SU-DHL-6 (cell line): ENCODE results near the gene CELA1.

Source experiments
- H2AFZ ChIP-seq: fragments of 200-600 bp; sonication (generic); 2 replicates; pipeline ENCODE4 v1.6.1; 2014; ENCODE audit warnings: low read depth, mild to moderate bottlenecking, moderate library complexity, mixed read lengths, antibody characterized with exemption, low read length; ENCODE audit not compliant: severe bottlenecking
- H3F3A ChIP-seq: fragments of 200-600 bp; shearing (Covaris generic); 2 replicates; pipeline ENCODE4 v1.6.0; 2016; ENCODE audit warnings: antibody characterized with exemption, mild to moderate bottlenecking; ENCODE audit not compliant: insufficient read depth
- H3K27ac ChIP-seq: fragments of 200-600 bp; sonication (generic); 2 replicates; pipeline ENCODE4 v1.5.1; 2016; ENCODE audit warnings: low read depth, mild to moderate bottlenecking, low read length, moderate library complexity, mixed read lengths
- H3K27me3 ChIP-seq: fragments of 200-600 bp; sonication (generic), shearing (Covaris generic); 2 replicates; pipeline ENCODE4 v1.6.0; 2014; ENCODE audit warnings: mild to moderate bottlenecking, low read length
- H3K36me3 ChIP-seq: fragments of 200-600 bp; sonication (generic); 2 replicates; pipeline ENCODE4 v1.6.1; 2014; ENCODE audit warnings: mild to moderate bottlenecking, low read length, mixed read lengths
- H3K4me2 ChIP-seq: fragments of 300-600, 200-600 bp; shearing (Covaris generic), sonication (generic); 2 replicates; pipeline ENCODE4 v1.6.0; 2014; ENCODE audit warnings: low read length, low read depth, mild to moderate bottlenecking; ENCODE audit not compliant: poor library complexity, severe bottlenecking
- H3K4me3 ChIP-seq: fragments of 200-600 bp; sonication (generic); 2 replicates; pipeline ENCODE4 v1.5.1; 2014; ENCODE audit warnings: antibody characterized with exemption, low read length, mild to moderate bottlenecking, mixed read lengths; ENCODE audit not compliant: insufficient read depth, poor library complexity, severe bottlenecking
- H3K79me2 ChIP-seq: fragments of 200-600 bp; sonication (generic); 2 replicates; pipeline ENCODE4 v1.6.1; 2014; ENCODE audit warnings: mild to moderate bottlenecking, low read length, moderate library complexity; ENCODE audit not compliant: insufficient read depth
- H3K9ac ChIP-seq: fragments of 200-600 bp; sonication (generic); 2 replicates; pipeline ENCODE4 v1.7.0; 2014; ENCODE audit warnings: mild to moderate bottlenecking, low read length
- H3K9me2 ChIP-seq: fragments of 200-600 bp; sonication (generic); replicated peaks from 2 replicates; pipeline ENCODE4 v1.6.1; 2014; ENCODE audit warnings: low read length; ENCODE audit not compliant: insufficient read depth
- H3K9me3 ChIP-seq: fragments of 200-600 bp; sonication (generic); 2 replicates; pipeline ENCODE4 v1.6.1; 2014; ENCODE audit warnings: low read length, mixed read lengths; ENCODE audit not compliant: insufficient read depth
- H4K20me1 ChIP-seq: fragments of 200-600 bp; sonication (generic); 2 replicates; pipeline ENCODE4 v1.6.1; 2014; ENCODE audit warnings: low read depth, mild to moderate bottlenecking, antibody characterized with exemption, low read length, moderate library complexity, mixed read lengths
- EZH2phosphoT487 ChIP-seq: fragments of 200-600 bp; sonication (generic), shearing (Covaris generic); conservative IDR thresholded peaks from 2 replicates; pipeline ENCODE4 v1.6.1; 2018; ENCODE audit warnings: mild to moderate bottlenecking, antibody characterized with exemption, low read length, moderate library complexity, mixed read lengths
- TF ChIP-seq, protein P1 (sequence below): fragments of 200-600 bp; sonication (generic); IDR thresholded peaks from one replicate; pipeline ENCODE4 v1.5.1; 2017; ENCODE audit warnings: antibody characterized with exemption, mild to moderate bottlenecking, low read length, moderate library complexity; ENCODE audit not compliant: insufficient read depth, poor library complexity, severe bottlenecking

CELA1 gene

DNA sequence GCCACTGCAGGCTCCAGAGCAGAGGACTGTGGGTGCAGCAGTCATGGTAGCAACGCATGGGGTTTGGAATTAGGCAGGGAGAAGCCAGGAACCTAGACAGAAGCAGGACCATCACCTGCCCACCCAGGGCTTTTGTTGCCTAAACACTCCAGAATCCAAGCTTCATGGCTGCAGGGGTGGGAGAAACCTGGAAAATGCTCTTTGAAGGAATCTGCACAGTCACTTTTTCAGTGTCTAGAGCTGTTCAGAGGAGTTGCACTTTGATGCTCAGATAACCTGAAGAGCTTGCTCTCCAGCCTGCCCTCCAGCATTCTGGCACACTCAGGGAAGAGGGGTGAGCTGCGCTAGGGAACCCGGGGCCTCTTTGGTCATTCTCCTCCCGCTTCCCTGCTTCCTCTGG, 1.6 kb upstream of the CELA1 start:
- H3K4me3 ChIP-seq, result no peak overlapping the region
- TF ChIP-seq, protein P1, sequence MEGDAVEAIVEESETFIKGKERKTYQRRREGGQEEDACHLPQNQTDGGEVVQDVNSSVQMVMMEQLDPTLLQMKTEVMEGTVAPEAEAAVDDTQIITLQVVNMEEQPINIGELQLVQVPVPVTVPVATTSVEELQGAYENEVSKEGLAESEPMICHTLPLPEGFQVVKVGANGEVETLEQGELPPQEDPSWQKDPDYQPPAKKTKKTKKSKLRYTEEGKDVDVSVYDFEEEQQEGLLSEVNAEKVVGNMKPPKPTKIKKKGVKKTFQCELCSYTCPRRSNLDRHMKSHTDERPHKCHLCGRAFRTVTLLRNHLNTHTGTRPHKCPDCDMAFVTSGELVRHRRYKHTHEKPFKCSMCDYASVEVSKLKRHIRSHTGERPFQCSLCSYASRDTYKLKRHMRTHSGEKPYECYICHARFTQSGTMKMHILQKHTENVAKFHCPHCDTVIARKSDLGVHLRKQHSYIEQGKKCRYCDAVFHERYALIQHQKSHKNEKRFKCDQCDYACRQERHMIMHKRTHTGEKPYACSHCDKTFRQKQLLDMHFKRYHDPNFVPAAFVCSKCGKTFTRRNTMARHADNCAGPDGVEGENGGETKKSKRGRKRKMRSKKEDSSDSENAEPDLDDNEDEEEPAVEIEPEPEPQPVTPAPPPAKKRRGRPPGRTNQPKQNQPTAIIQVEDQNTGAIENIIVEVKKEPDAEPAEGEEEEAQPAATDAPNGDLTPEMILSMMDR, result no peak
- no peak for TF ChIP-seq EZH2phosphoT487

DNA sequence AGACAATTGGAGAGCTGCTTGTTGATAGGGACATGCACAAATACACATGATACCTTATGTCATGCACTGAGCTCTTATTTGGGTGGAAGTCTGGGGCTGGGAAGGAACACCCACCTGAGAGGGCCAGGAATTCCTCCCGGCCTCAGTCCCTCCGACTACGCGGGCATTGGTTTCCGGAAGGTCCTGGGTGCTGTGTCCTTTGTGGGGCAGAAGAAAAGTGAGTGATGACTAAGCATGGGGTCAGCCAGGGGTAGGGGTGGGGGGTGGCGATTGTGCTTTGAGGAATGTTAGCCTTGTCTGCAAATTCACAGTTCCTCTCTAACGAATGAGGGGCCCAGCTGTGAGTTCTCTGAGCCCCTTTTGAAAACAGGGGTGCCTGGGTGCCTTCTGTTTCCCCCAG, 798 bp downstream of the CELA1 start:
- Histone ChIP-seq H3K9ac (no peak overlapping the region), H3K36me3 (no peaks in the 10 kb centered on the region), H3K9me3 (no peaks in the 10 kb centered on the region), H3K9me2 (no peaks in the 10 kb centered on the region), H2AFZ (no peak overlapping the region), H3K27ac (no peak overlapping the region), H3K27me3 (peaks cover 2% of the 10 kb centered on the region; the same call in 1 of the 2 replicates), H3K79me2 (no peaks in the 10 kb centered on the region), H3K4me2 (no peak overlapping the region), H3K4me3 (no peak overlapping the region), H3F3A (no peaks in the 10 kb centered on the region), H4K20me1 (no peaks in the 10 kb centered on the region)
- TF ChIP-seq EZH2phosphoT487, result no peak
- TF ChIP-seq, protein P1, result no peak

More for the DNA sequence above, 1.6 kb upstream of the CELA1 start:
- Histone ChIP-seq H3K79me2 (no peaks in the 10 kb centered on the region), H3K4me2 (no peak overlapping the region), H3K9ac (no peak overlapping the region), H3K9me3 (no peaks in the 10 kb centered on the region), H3F3A (no peaks in the 10 kb centered on the region), H2AFZ (no peak overlapping the region), H3K36me3 (no peaks in the 10 kb centered on the region), H4K20me1 (no peaks in the 10 kb centered on the region), H3K27ac (no peak overlapping the region), H3K27me3 (peaks cover 2% of the 10 kb centered on the region; the same call in 1 of the 2 replicates), H3K9me2 (no peaks in the 10 kb centered on the region)

DNA sequence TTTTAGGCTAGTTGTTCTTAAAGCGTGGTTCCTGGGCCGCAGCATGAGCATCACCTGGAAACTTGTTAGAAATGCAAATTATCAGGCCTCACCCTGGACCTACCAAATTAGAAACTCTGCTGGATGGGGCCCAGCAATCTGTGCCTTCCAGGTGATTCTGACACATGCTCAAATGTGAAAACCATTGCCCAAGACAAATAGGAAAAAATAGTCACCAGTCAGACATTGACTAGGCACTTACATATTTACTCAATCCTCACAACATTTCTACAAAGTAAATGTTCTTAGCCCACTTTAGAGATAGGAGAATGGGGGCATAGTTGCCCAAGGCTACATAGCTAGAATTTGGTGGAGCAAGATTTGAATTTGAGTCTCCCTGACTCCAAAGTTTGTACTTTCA, 3.3 kb downstream of the CELA1 start:
- no peak overlapping the region for H3K4me3 ChIP-seq
- H3K27ac ChIP-seq, result no peak overlapping the region
- TF ChIP-seq EZH2phosphoT487, result no peak
- TF ChIP-seq, protein P1, result no peak
- no peak overlapping the region for H2AFZ ChIP-seq
- H3K4me2 ChIP-seq, result no peak overlapping the region
- H3K27me3 ChIP-seq, result peaks cover 2% of the 10 kb centered on the region; the same call in 1 of the 2 replicates
- no peaks in the 10 kb centered on the region for H3K79me2 ChIP-seq
- H3K9me3 ChIP-seq, result no peaks in the 10 kb centered on the region
- no peaks in the 10 kb centered on the region for H3K36me3 ChIP-seq
- H3F3A ChIP-seq, result no peaks in the 10 kb centered on the region
- H3K9ac ChIP-seq, result no peak overlapping the region
- no peaks in the 10 kb centered on the region for H3K9me2 ChIP-seq
- H4K20me1 ChIP-seq, result no peaks in the 10 kb centered on the region

DNA sequence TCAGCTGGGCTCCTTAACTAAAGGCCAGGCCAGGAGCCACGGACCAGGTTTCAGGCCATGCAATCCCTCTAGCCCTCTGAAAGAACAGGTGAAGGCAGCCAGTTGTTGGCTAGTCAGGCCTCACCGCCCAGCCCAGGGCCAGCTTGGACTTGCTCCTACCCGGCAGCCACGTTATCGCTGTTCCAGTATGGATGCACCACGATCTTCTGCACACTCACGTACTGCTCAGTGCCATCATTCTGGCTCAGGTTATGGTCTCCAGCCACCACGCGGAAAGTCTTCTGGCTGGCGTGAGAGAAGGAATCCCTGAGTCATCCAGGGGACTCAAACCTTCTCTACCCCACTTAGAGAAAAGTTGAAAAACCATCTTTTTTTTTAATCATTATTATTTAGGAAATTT, 4.1 kb downstream of the CELA1 start:
- H3K9me2 ChIP-seq, result no peaks in the 10 kb centered on the region
- H4K20me1 ChIP-seq, result no peaks in the 10 kb centered on the region
- H3F3A ChIP-seq, result no peaks in the 10 kb centered on the region
- no peak overlapping the region for H3K27ac ChIP-seq
- peaks cover 2% of the 10 kb centered on the region; the same call in 1 of the 2 replicates for H3K27me3 ChIP-seq
- no peaks in the 10 kb centered on the region for H3K9me3 ChIP-seq
- no peak overlapping the region for H3K4me2 ChIP-seq
- TF ChIP-seq EZH2phosphoT487, result no peak
- TF ChIP-seq, protein P1, result no peak
- no peak overlapping the region for H3K9ac ChIP-seq
- H3K36me3 ChIP-seq, result no peaks in the 10 kb centered on the region
- H3K79me2 ChIP-seq, result no peaks in the 10 kb centered on the region
- no peak overlapping the region for H2AFZ ChIP-seq
- no peak overlapping the region for H3K4me3 ChIP-seq
